AG08396 (cell line): ENCODE results near the gene DAPK2.

Source experiments
- DNase-seq: peaks from one replicate; pipeline ENCODE4 v3.0.0; 2012; ENCODE audit warnings: low spot score, mixed read lengths

DAPK2 gene

GRCh38 chr15:63942486-63943365 is 103.6 kb downstream of the DAPK2 start:
- no peak for DNase-seq

GRCh38 chr15:63941698-63942465 is 104.4 kb downstream of the DAPK2 start:
- DNase-seq: no peak

GRCh38 chr15:63940966-63941620 is 105.2 kb downstream of the DAPK2 start:
- no peak for DNase-seq

GRCh38 chr15:63939531-63940130 is 106.7 kb downstream of the DAPK2 start:
- peak; percentile 46 for DNase-seq

GRCh38 chr15:63938486-63939061 is 107.7 kb downstream of the DAPK2 start:
- no peak for DNase-seq

GRCh38 chr15:63933522-63933921 is 112.8 kb downstream of the DAPK2 start:
- DNase-seq: no peak

GRCh38 chr15:63931556-63931955 is 114.7 kb downstream of the DAPK2 start:
- DNase-seq: no peak

- DNase-seq: no peak
Observed at GRCh38 chr15:63930034-63930433, 116.3 kb downstream of the DAPK2 start.

- no peak for DNase-seq
Observed at GRCh38 chr15:63928185-63928842, 118.0 kb downstream of the DAPK2 start.

GRCh38 chr15:63923993-63924950 is 122.0 kb downstream of the DAPK2 start:
- DNase-seq: no peak

- DNase-seq: no peak
Observed at GRCh38 chr15:63922916-63923315, 123.4 kb downstream of the DAPK2 start.

GRCh38 chr15:63922261-63922904 is 123.9 kb downstream of the DAPK2 start:
- DNase-seq: no peak

- DNase-seq: no peak
Observed at GRCh38 chr15:63920504-63921175, 125.6 kb downstream of the DAPK2 start.

GRCh38 chr15:63918901-63919348 is 127.4 kb downstream of the DAPK2 start:
- DNase-seq: no peak

- DNase-seq: no peak
Observed at GRCh38 chr15:63918317-63918672, 128.0 kb downstream of the DAPK2 start.

GRCh38 chr15:63917588-63918316 is 128.5 kb downstream of the DAPK2 start:
- no peak for DNase-seq

GRCh38 chr15:63915873-63916771 is 130.2 kb downstream of the DAPK2 start:
- peak; percentile 71 for DNase-seq
